Adrenal gland (tissue), 12 donors: ENCODE measurements around the gene ERBB4. TPM values are rescaled to one million over a fixed set of nuclear protein-coding genes. Genes with fewer than 3 reads are reported as not detected.

Experiments
- DNase-seq, 7 donors: peaks; one replicate each; pipeline ENCODE4 v3.0.0-alpha.2; 2019 to 2020
- H3K27ac ChIP-seq, 5 donors: fragments of 200-600 bp; sonication (generic) in 4 of 5; 1 replicate in 3 of 5; 2 replicates in 2 of 5; pipeline versions ENCODE4 v1.5.1 to v1.8.0; 2016 to 2020; ENCODE audit warnings: mild to moderate bottlenecking in 1 of 5
- H3K27me3 ChIP-seq: fragments of 200-600 bp; 2 replicates; pipeline ENCODE4 v1.8.0; 2021
- H3K36me3 ChIP-seq, 2 donors: fragments of 200-600 bp; replicated peaks in 1 of 2; 1 replicate in 1 of 2; 2 replicates in 1 of 2; pipeline versions ENCODE4 v1.5.1 to v1.8.0; 2018 to 2022
- H3K4me1 ChIP-seq, 2 donors: fragments of 200-600 bp; replicated peaks in 1 of 2; 1 replicate in 1 of 2; 2 replicates in 1 of 2; pipeline versions ENCODE4 v1.5.1 to v1.8.0; 2018 to 2021
- H3K4me3 ChIP-seq, 4 donors: fragments of 200-600 bp; sonication (generic) in 3 of 4; one replicate each; pipeline ENCODE4 v1.5.1; 2016 to 2018
- H3K9me3 ChIP-seq, 3 donors: fragments of 200-600 bp; sonication (generic) in 1 of 3; replicated peaks in 1 of 3; 1 replicate in 2 of 3; 2 replicates in 1 of 3; pipeline versions ENCODE4 v1.5.1 to v1.8.0; 2016 to 2021
- CTCF ChIP-seq, 6 experiments: fragments of 450-650 bp in 4 of 6; fragments of 200-600 bp in 2 of 6; sonication (generic) in 1 of 6; IDR thresholded peaks; 1 replicate in 5 of 6; 2 replicates in 1 of 6; pipeline versions ENCODE4 v1.5.1 to v1.8.0; 2016 to 2021; ENCODE audit warnings: antibody characterized with exemption in 6 of 6, mild to moderate bottlenecking in 2 of 6, moderate library complexity in 1 of 6
- POLR2A ChIP-seq, 2 donors: fragments of 450-650 bp; IDR thresholded peaks; one replicate each; pipeline ENCODE4 v1.6.1; 2017; ENCODE audit warnings: antibody characterized with exemption in 2 of 2, mild to moderate bottlenecking in 2 of 2, moderate library complexity in 1 of 2
- WGBS, 4 donors: extraction: QIAGEN DNeasy Blood & Tissue Kit in 2 of 4; methylation state at CpG; one replicate each; pipeline versions ENCODE4 v1.1.5 to v1.1.7; 2013 to 2017; 5-methylcytosine and 5-hydroxymethylcytosine counted together
- intact Hi-C, 2 donors: fragments of 100-400 bp; cut with DNase I; formaldehyde crosslinking; loops; one replicate each; pipeline versions ENCODE4 v1.14.1 to v1.15.0; 2022 to 2023
- polyA plus RNA-seq, 3 donors: library from polyadenylated mRNA; stranded (reverse); fragments of 200-250 nt in 2 of 3; fragments of 350-450 nt in 1 of 3; fragmentation: Illumina TruSeq in 1 of 3; extraction: RNeasy Lipid Tissue Mini Kit (QIAGEN cat#74804) in 1 of 3; gene quantifications; one replicate each; pipeline ENCODE4 v1.2.3, GENCODE V29; 2013 to 2014
- total RNA-seq, 9 donors: library from RNA; depleted of rRNA in 4 of 9; stranded (reverse); fragments of >200 nt in 4 of 9; fragments of 120-200 nt in 1 of 9; fragmentation: NEBNext Ultra II Directional in 1 of 9; extraction: Animal tissue kit (Norgen Biotek cat#: 25700) in 1 of 9; gene quantifications; one replicate each; pipeline versions ENCODE4 v1.1.0 to v1.2.4, GENCODE V29; 2013 to 2023
- donor health status: healthy with polysubstance abuse.
- donor health status: Bipolar disorder and iron deficiency.
- donor health status: DM: yes; HTN: yes; CAD: no.
- donor health status: DM: no; HTN: no; CAD: no.
- donor health status: DM: no; HTN: no; CAD: no.
- donor health status: DM: yes; HTN: yes; CAD: no.

The ERBB4 gene
- total and polyA plus RNA-seq, 12 donors, result 0.06 to 2.9 (median 0.49) TPM

- Histone ChIP-seq H3K27me3 (no peaks in the 10 kb centered on the region), H3K9me3 (no peaks in the 10 kb centered on the region), H3K4me3 (no peak overlapping the region), H3K27ac (no peak overlapping the region), H3K36me3 (no peaks in the 10 kb centered on the region), H3K4me1 (no peaks in the 10 kb centered on the region)
- TF ChIP-seq CTCF (IDR thresholded peaks at IDR 0.05), result no peak
- no peak for TF ChIP-seq POLR2A (IDR thresholded peaks at IDR 0.05)
- intact Hi-C loops, result no loop called here
- no peak for DNase-seq
- 49 to 66% (median 55%) methylated on average over 2 of the region's 2 CpGs for WGBS, 4 donors
Measured at GRCh38 chr2:211349031-211349430, 1189.6 kb downstream of the ERBB4 start.

- WGBS, 4 donors, result 66 to 75% (median 71%) methylated on average over 6 of the region's 6 CpGs
- H3K4me1 ChIP-seq, result no peaks in the 10 kb centered on the region
- no peak overlapping the region for H3K4me3 ChIP-seq
- TF ChIP-seq POLR2A (IDR thresholded peaks at IDR 0.05) (no peak), CTCF (IDR thresholded peaks at IDR 0.05) (no peak)
- H3K9me3 ChIP-seq, result no peaks in the 10 kb centered on the region
- intact Hi-C loops, result no loop called here
- no peak for DNase-seq
- no peaks in the 10 kb centered on the region for H3K36me3 ChIP-seq
- no peaks in the 10 kb centered on the region for H3K27me3 ChIP-seq
- no peak overlapping the region for H3K27ac ChIP-seq
Measured at GRCh38 chr2:211347328-211347727, 1191.3 kb downstream of the ERBB4 start.

- intact Hi-C loops, result no loop called here
- Histone ChIP-seq H3K4me1 (no peaks in the 10 kb centered on the region), H3K36me3 (no peaks in the 10 kb centered on the region), H3K27ac (no peak overlapping the region), H3K9me3 (no peaks in the 10 kb centered on the region), H3K4me3 (no peak overlapping the region), H3K27me3 (no peaks in the 10 kb centered on the region)
- no peak for DNase-seq
- no peak for TF ChIP-seq POLR2A (IDR thresholded peaks at IDR 0.05)
- TF ChIP-seq CTCF (IDR thresholded peaks at IDR 0.05), result no peak
Measured at GRCh38 chr2:211344289-211344688, 1194.3 kb downstream of the ERBB4 start.

DNA sequence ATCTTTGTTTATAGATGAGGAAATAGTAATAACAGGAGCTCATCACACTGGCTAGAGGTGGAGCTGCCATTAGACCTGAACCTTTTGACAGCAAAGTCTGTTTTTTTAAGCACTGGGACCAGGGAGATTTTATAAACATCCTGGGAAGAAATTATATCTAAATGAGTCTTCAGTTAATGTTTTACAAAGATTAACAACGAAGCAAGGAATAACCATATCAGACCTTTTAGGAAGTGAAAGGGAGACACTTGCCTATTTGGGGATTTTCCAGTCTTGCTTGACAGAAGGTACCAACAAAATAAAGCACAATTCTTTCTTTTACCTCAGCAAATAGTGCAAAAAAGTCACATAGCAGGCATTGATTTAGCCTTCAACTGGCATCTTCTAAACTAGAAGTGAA lies 1205.2 kb downstream of the ERBB4 start:
- Histone ChIP-seq H3K4me1 (no peaks in the 10 kb centered on the region), H3K9me3 (no peaks in the 10 kb centered on the region), H3K36me3 (no peaks in the 10 kb centered on the region), H3K27ac (no peak overlapping the region), H3K4me3 (no peak overlapping the region), H3K27me3 (no peaks in the 10 kb centered on the region)
- WGBS, 4 donors, result 16 to 53% (median 31%) methylated on average over 1 of the region's 1 CpG
- no peak for TF ChIP-seq POLR2A (IDR thresholded peaks at IDR 0.05)
- no peak for TF ChIP-seq CTCF (IDR thresholded peaks at IDR 0.05)
- no peak for DNase-seq
- intact Hi-C loops, result no loop called here
